HL-60 (cell line): Measurements from ENCODE around the gene NLGN3.

Source experiments
- DNase-seq, 2 experiments: peaks; one replicate each; pipeline ENCODE4 v3.0.0-alpha.2; 2010 to 2020; ENCODE audit warnings: low read depth in 1 of 2, low spot score in 1 of 2
- H3K27ac ChIP-seq: fragments of 250-450 bp; sonication (Bioruptor Pico); replicated peaks from 2 replicates; pipeline ENCODE4 v1.5.1; 2020; ENCODE audit warnings: mild to moderate bottlenecking, moderate library complexity
- H3K27me3 ChIP-seq: fragments of 250-450 bp; sonication (Bioruptor Pico); 2 replicates; pipeline ENCODE4 v1.5.1; 2021; ENCODE audit warnings: mild to moderate bottlenecking, moderate library complexity; ENCODE audit not compliant: insufficient read depth, poor library complexity, severe bottlenecking
- H3K4me3 ChIP-seq: replicated peaks from 2 replicates; pipeline ENCODE4 v1.5.1; 2011; ENCODE audit warnings: mild to moderate bottlenecking, control low read depth, low read length; ENCODE audit not compliant: insufficient read depth
- CTCF ChIP-seq: IDR thresholded peaks from one replicate; pipeline ENCODE4 v1.5.1; 2011; ENCODE audit warnings: low read length, control low read depth, inconsistent platforms; ENCODE audit not compliant: insufficient read depth
- GABPA ChIP-seq: IDR thresholded peaks from 2 replicates; pipeline ENCODE4 v1.6.1; 2012; ENCODE audit warnings: low read depth
- POLR2AphosphoS5 ChIP-seq: IDR thresholded peaks from 2 replicates; pipeline ENCODE4 v1.6.1; 2012; ENCODE audit warnings: low read depth
- REST ChIP-seq: IDR thresholded peaks from 2 replicates; pipeline ENCODE4 v1.6.1; 2012; ENCODE audit warnings: low read depth; ENCODE audit not compliant: insufficient replicate concordance
- SPI1 ChIP-seq: IDR thresholded peaks from 2 replicates; pipeline ENCODE4 v1.6.1; 2012; ENCODE audit warnings: low read depth, mild to moderate bottlenecking, borderline replicate concordance

Gene NLGN3

DNA sequence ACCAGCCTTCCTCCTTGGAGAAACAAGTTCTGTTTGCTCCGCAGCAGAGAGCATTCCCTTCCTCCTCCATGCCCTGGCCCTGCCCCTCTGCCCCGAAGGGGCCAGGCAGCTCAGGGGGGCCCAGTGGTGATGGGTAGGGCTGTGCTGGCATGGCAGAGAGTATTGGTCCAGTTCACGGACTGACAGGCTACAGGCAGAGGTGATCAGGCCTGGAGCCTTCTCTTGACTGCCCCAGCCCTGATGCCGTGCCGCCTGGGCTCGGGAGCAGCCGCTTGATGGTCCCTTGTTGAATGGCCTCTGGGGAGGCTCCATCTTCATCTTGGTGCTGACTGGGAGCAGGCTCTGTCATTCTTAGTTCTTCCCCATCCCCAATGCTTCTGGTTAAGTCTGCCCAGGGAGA, 9.6 kb downstream of the NLGN3 start:
- H3K27me3 ChIP-seq, result no peaks in the 10 kb centered on the region
- no peak overlapping the region for H3K27ac ChIP-seq
- no peak for TF ChIP-seq CTCF
- no peak for TF ChIP-seq SPI1
- no peak for TF ChIP-seq GABPA
- no peak for TF ChIP-seq REST
- no peak for TF ChIP-seq POLR2AphosphoS5
- DNase-seq, result no peak
- H3K4me3 ChIP-seq, result no peak overlapping the region

GRCh38 chrX:71154641-71155040, 10.0 kb downstream of the NLGN3 start:
- TF ChIP-seq SPI1, result no peak
- TF ChIP-seq POLR2AphosphoS5, result no peak
- no peak for TF ChIP-seq REST
- TF ChIP-seq GABPA, result no peak
- TF ChIP-seq CTCF, result no peak
- Histone ChIP-seq H3K27ac (no peak overlapping the region), H3K4me3 (no peak overlapping the region), H3K27me3 (no peaks in the 10 kb centered on the region)
- no peak for DNase-seq

GRCh38 chrX:71158603-71159002, 14.0 kb downstream of the NLGN3 start:
- TF ChIP-seq GABPA, result no peak
- TF ChIP-seq POLR2AphosphoS5, result no peak
- no peak for TF ChIP-seq SPI1
- no peak for TF ChIP-seq REST
- TF ChIP-seq CTCF, result no peak
- Histone ChIP-seq H3K4me3 (no peak overlapping the region), H3K27ac (no peak overlapping the region), H3K27me3 (no peaks in the 10 kb centered on the region)
- no peak for DNase-seq
